Measurements from ENCODE around the gene COL18A1. TPM values are rescaled to one million over a fixed set of nuclear protein-coding genes. Genes with fewer than 3 reads are reported as not detected.

Gene COL18A1
- total and polyA plus RNA-seq, 4 donors: 44.9 to 308 (median 232) TPM

GRCh38 chr21:45454926-45455673 lies 50.1 kb downstream of the COL18A1 start:
- Histone ChIP-seq H3K4me1 (ENCODE audit: control insufficient read depth in 4 of 4, insufficient read depth in 4 of 4, low read length in 3 of 4) (peaks cover 30 to 74% (median 61%) of the 10 kb centered on the region in 4 donors), H3K27me3 (ENCODE audit: control insufficient read depth in 4 of 4, insufficient read depth in 4 of 4, low read length in 3 of 4) (no peaks in the 10 kb centered on the region), H3K27ac (ENCODE audit: low read depth in 1 of 2, low read length in 2 of 2) (peak overlapping the region; percentile 64 to 77), H3K4me3 (ENCODE audit: low read depth in 1 of 3, low read length in 3 of 3) (peak overlapping the region; percentile 84 to 92 (median 90)), H3K36me3 (ENCODE audit: control insufficient read depth in 4 of 4, insufficient read depth in 3 of 4, low read depth in 1 of 4, low read length in 3 of 4) (no peaks in the 10 kb centered on the region), H3K9me3 (ENCODE audit: control insufficient read depth in 4 of 4, low read length in 3 of 4) (no peaks in the 10 kb centered on the region), H3K9ac (ENCODE audit: low read depth in 1 of 2, low read length in 2 of 2) (peak overlapping the region; percentile 68 to 83)
- 23% methylated on average over 23 of the region's 23 CpGs for WGBS
- peak; percentile 66 for DNase-seq (ENCODE audit: low spot score)
- TF ChIP-seq YY1 (IDR thresholded peaks at IDR 0.05) (peak; percentile 90), MAX (IDR thresholded peaks at IDR 0.05) (no peak), SP1 (IDR thresholded peaks at IDR 0.05) (peak; percentile 38), EGR1 (IDR thresholded peaks at IDR 0.05; ENCODE audit: low read depth in 2 of 2) (peak in 1 of 2 donors; percentile 21), HNF4A (conservative IDR thresholded peaks at IDR 0.05) (peak; percentile 36 to 60), RAD21 (IDR thresholded peaks at IDR 0.05) (peak in 1 of 2 donors; percentile 23), TAF1 (conservative IDR thresholded peaks at IDR 0.05) (peak; percentile 92), REST (IDR thresholded peaks at IDR 0.05) (peak; percentile 85), HNF4G (IDR thresholded peaks at IDR 0.05) (no peak), NR2F2 (IDR thresholded peaks at IDR 0.05) (no peak), FOXA2 (IDR thresholded peaks at IDR 0.05) (no peak), JUND (IDR thresholded peaks at IDR 0.05) (peak in 1 of 2 donors; percentile 53), ATF3 (IDR thresholded peaks at IDR 0.05) (no peak), RXRA (IDR thresholded peaks at IDR 0.05) (peak; percentile 34 to 78)

- Histone ChIP-seq H3K27ac (ENCODE audit: low read depth in 1 of 2, low read length in 2 of 2) (peak overlapping the region; percentile 64 to 77), H3K9me3 (ENCODE audit: control insufficient read depth in 4 of 4, low read length in 3 of 4) (no peaks in the 10 kb centered on the region), H3K4me3 (ENCODE audit: low read depth in 1 of 3, low read length in 3 of 3) (peak overlapping the region; percentile 84 to 92 (median 90)), H3K36me3 (ENCODE audit: control insufficient read depth in 4 of 4, insufficient read depth in 3 of 4, low read depth in 1 of 4, low read length in 3 of 4) (peaks cover 0 to 5% (median 0%) of the 10 kb centered on the region in 4 donors), H3K4me1 (ENCODE audit: control insufficient read depth in 4 of 4, insufficient read depth in 4 of 4, low read length in 3 of 4) (peaks cover 26 to 75% (median 60%) of the 10 kb centered on the region in 4 donors), H3K9ac (ENCODE audit: low read depth in 1 of 2, low read length in 2 of 2) (peak overlapping the region; percentile 68 to 83), H3K27me3 (ENCODE audit: control insufficient read depth in 4 of 4, insufficient read depth in 4 of 4, low read length in 3 of 4) (no peaks in the 10 kb centered on the region)
- TF ChIP-seq REST (IDR thresholded peaks at IDR 0.05) (peak; percentile 4), YY1 (IDR thresholded peaks at IDR 0.05) (peak; percentile 2), GABPA (IDR thresholded peaks at IDR 0.05 in 1 of 2, conservative IDR thresholded peaks at IDR 0.05 in 1 of 2) (no peak)
- DNase-seq (ENCODE audit: low spot score): no peak
- 34% methylated on average over 47 of the region's 47 CpGs for WGBS
Measured at GRCh38 chr21:45455674-45456583, 51.0 kb downstream of the COL18A1 start.

Data from liver (tissue), 9 donors.